H1 (cell line): ENCODE data around the gene SLC4A1AP. TPM values are rescaled to one million over a fixed set of nuclear protein-coding genes. Genes with fewer than 3 reads are reported as not detected.

Experiments
- CTCF ChIA-PET: fragments of 300-600 bp; sonication (Branson Sonifier 250); formaldehyde crosslinking; loops from one replicate; lab custom pipeline; 2021; ENCODE audit not compliant: partially characterized antibody; lab: Charles Lee
- POLR2A ChIA-PET: fragments of 300-600 bp; sonication (Branson Sonifier 250); formaldehyde crosslinking; loops from one replicate; lab custom pipeline; 2021; ENCODE audit warnings: inconsistent platforms; ENCODE audit not compliant: partially characterized antibody; lab: Charles Lee
- DNase-seq, 2 experiments: peaks; one replicate each; pipeline versions ENCODE4 v3.0.0 to v3.0.0-alpha.2; 2010 to 2022; ENCODE audit warnings: low spot score in 2 of 2, low read depth in 1 of 2, mixed read lengths in 1 of 2
- FAIRE-seq: peaks from 2 replicates; lab custom pipeline; 2011; peaks lifted over from hg19 to GRCh38; lab: Jason Lieb, UNC
- H2AFZ ChIP-seq: 2 replicates; pipeline ENCODE4 v1.8.1; 2012; ENCODE audit warnings: low read length, inconsistent platforms
- H2AK5ac ChIP-seq: 2 replicates; pipeline ENCODE4 v1.6.1; 2013; ENCODE audit warnings: low read depth, low read length
- H2BK120ac ChIP-seq: replicated peaks from 2 replicates; pipeline ENCODE3; 2013; ENCODE audit warnings: low read depth, low read length, inconsistent platforms
- H2BK12ac ChIP-seq: 2 replicates; pipeline ENCODE4 v1.6.1; 2013; ENCODE audit warnings: low read depth, low read length
- H2BK15ac ChIP-seq: 2 replicates; pipeline ENCODE4 v1.6.1; 2013; ENCODE audit warnings: low read length
- H2BK20ac ChIP-seq: 2 replicates; pipeline ENCODE4 v1.6.1; 2013; ENCODE audit warnings: low read length
- H2BK5ac ChIP-seq: 2 replicates; pipeline ENCODE4 v1.6.1; 2013; ENCODE audit warnings: low read depth, low read length
- H3K14ac ChIP-seq: 2 replicates; pipeline ENCODE4 v1.6.1; 2013; ENCODE audit warnings: inconsistent platforms; ENCODE audit not compliant: insufficient read length
- H3K18ac ChIP-seq: 2 replicates; pipeline ENCODE4 v1.6.1; 2013; ENCODE audit warnings: low read length; ENCODE audit errors: extremely low read depth
- H3K23ac ChIP-seq: 2 replicates; pipeline ENCODE4 v1.6.1; 2013; ENCODE audit warnings: inconsistent platforms; ENCODE audit not compliant: insufficient read length
- H3K23me2 ChIP-seq: 2 replicates; pipeline ENCODE4 v1.6.1; 2013; ENCODE audit warnings: low read depth, low read length
- H3K27ac ChIP-seq: 2 replicates; pipeline ENCODE4 v1.6.1; 2011; ENCODE audit warnings: low read depth, low read length, inconsistent platforms
- H3K27me3 ChIP-seq, 4 experiments: replicated peaks in 1 of 4; 1 replicate in 1 of 4; 2 replicates in 3 of 4; pipeline versions ENCODE4 v1.6.1 to v1.8.1; 2011 to 2013; ENCODE audit warnings: low read length in 3 of 4, mild to moderate bottlenecking in 3 of 4, inconsistent platforms in 2 of 4, mixed read lengths in 2 of 4, moderate library complexity in 1 of 4; ENCODE audit not compliant: control insufficient read depth in 3 of 4, insufficient read depth in 3 of 4; ENCODE audit errors: extremely low read depth in 1 of 4
- H3K36me3 ChIP-seq, 4 experiments: 2 replicates each; pipeline versions ENCODE4 v1.6.1 to v1.8.1; 2011 to 2013; ENCODE audit warnings: mild to moderate bottlenecking in 4 of 4, low read length in 3 of 4, moderate library complexity in 2 of 4, control low read depth in 1 of 4, inconsistent platforms in 1 of 4; ENCODE audit not compliant: insufficient read depth in 4 of 4, control insufficient read depth in 2 of 4
- H3K4ac ChIP-seq: replicated peaks from 2 replicates; pipeline ENCODE3; 2013; ENCODE audit warnings: low read length, low read depth, mixed read lengths, inconsistent platforms; ENCODE audit not compliant: insufficient read length
- H3K4me1 ChIP-seq, 4 experiments: replicated peaks in 1 of 4; 1 replicate in 1 of 4; 2 replicates in 3 of 4; pipeline versions ENCODE4 v1.6.1 to v1.8.1; 2011 to 2013; ENCODE audit warnings: low read length in 3 of 4, inconsistent platforms in 2 of 4, mixed read lengths in 1 of 4; ENCODE audit not compliant: insufficient read depth in 4 of 4, control insufficient read depth in 3 of 4
- H3K4me2 ChIP-seq, 2 experiments: 2 replicates each; pipeline versions ENCODE4 v1.6.1 to v1.8.1; 2011 to 2013; ENCODE audit warnings: low read depth in 2 of 2, low read length in 2 of 2, control low read depth in 1 of 2, inconsistent platforms in 1 of 2, mild to moderate bottlenecking in 1 of 2; ENCODE audit not compliant: insufficient read depth in 1 of 2
- H3K4me3 ChIP-seq, 4 experiments: fragments of 200-600, 300-600 bp in 1 of 4; sonication (generic), shearing (Covaris generic), sonication (Bioruptor Twin) in 1 of 4; 2 replicates each; pipeline versions ENCODE4 v1.5.1 to v1.8.1; 2011 to 2016; ENCODE audit warnings: low read length in 4 of 4, low read depth in 3 of 4, control low read depth in 2 of 4, inconsistent platforms in 2 of 4, mild to moderate bottlenecking in 2 of 4, mixed read lengths in 1 of 4, moderate library complexity in 1 of 4; ENCODE audit not compliant: insufficient read depth in 2 of 4; ENCODE audit errors: extremely low read depth in 1 of 4
- H3K56ac ChIP-seq: replicated peaks from 2 replicates; pipeline ENCODE3; 2013; ENCODE audit warnings: low read depth, mild to moderate bottlenecking, mixed read lengths, low read length, inconsistent platforms; ENCODE audit not compliant: insufficient read length
- H3K79me1 ChIP-seq: 2 replicates; pipeline ENCODE4 v1.6.1; 2013; ENCODE audit warnings: low read depth, low read length, control low read depth
- H3K79me2 ChIP-seq, 2 experiments: 2 replicates each; pipeline versions ENCODE4 v1.6.1 to v1.8.1; 2012 to 2013; ENCODE audit warnings: low read length in 2 of 2, mild to moderate bottlenecking in 2 of 2, inconsistent platforms in 1 of 2; ENCODE audit not compliant: insufficient read depth in 2 of 2, control insufficient read depth in 1 of 2
- H3K9ac ChIP-seq, 4 experiments: replicated peaks in 1 of 4; 1 replicate in 1 of 4; 2 replicates in 3 of 4; pipeline versions ENCODE4 v1.6.1 to v1.8.1; 2011 to 2013; ENCODE audit warnings: low read depth in 3 of 4, low read length in 3 of 4, control low read depth in 2 of 4, mild to moderate bottlenecking in 2 of 4, moderate library complexity in 2 of 4, inconsistent platforms in 1 of 4; ENCODE audit errors: extremely low read depth in 1 of 4
- H3K9me3 ChIP-seq, 2 experiments: 2 replicates each; pipeline versions ENCODE4 v1.6.1 to v1.8.1; 2012 to 2013; ENCODE audit warnings: mild to moderate bottlenecking in 2 of 2, moderate library complexity in 2 of 2, control low read depth in 1 of 2, inconsistent platforms in 1 of 2, low read depth in 1 of 2, low read length in 1 of 2, mixed read lengths in 1 of 2; ENCODE audit not compliant: insufficient read depth in 2 of 2
- H4K20me1 ChIP-seq, 2 experiments: replicated peaks in 1 of 2; 2 replicates each; pipeline versions ENCODE3 to v1.8.1; 2011 to 2013; ENCODE audit warnings: inconsistent platforms in 2 of 2, low read length in 2 of 2, mild to moderate bottlenecking in 1 of 2; ENCODE audit not compliant: insufficient read depth in 2 of 2, control insufficient read depth in 1 of 2
- H4K5ac ChIP-seq: 2 replicates; pipeline ENCODE4 v1.6.1; 2013; ENCODE audit warnings: low read length, low read depth, mixed read lengths, inconsistent platforms; ENCODE audit not compliant: insufficient read length
- H4K8ac ChIP-seq: 2 replicates; pipeline ENCODE4 v1.8.0; 2013; ENCODE audit warnings: mild to moderate bottlenecking, moderate library complexity, low read length, inconsistent platforms; ENCODE audit not compliant: insufficient read depth; ENCODE audit errors: extremely low read depth
- H4K91ac ChIP-seq: replicated peaks from 2 replicates; pipeline ENCODE3; 2013; ENCODE audit warnings: low read length, mixed read lengths, inconsistent platforms; ENCODE audit not compliant: insufficient read length
- EGR1 ChIP-seq: IDR thresholded peaks from 2 replicates; pipeline ENCODE4 v1.6.1; 2011; ENCODE audit warnings: low read depth, low read length, borderline replicate concordance
- GTF2F1 ChIP-seq: IDR thresholded peaks from 2 replicates; pipeline ENCODE4 v1.6.1; 2012; ENCODE audit warnings: low read depth, low read length, improper control_type of control experiment, borderline replicate concordance
- KDM5A ChIP-seq: fragments of 200-600 bp; IDR thresholded peaks from 2 replicates; pipeline ENCODE4 v1.7.1; 2012; ENCODE audit warnings: mild to moderate bottlenecking, low read length, inconsistent platforms, mixed read lengths
- RFX5 ChIP-seq: IDR thresholded peaks from 2 replicates; pipeline ENCODE4 v1.6.1; 2011; ENCODE audit warnings: low read depth, low read length, improper control_type of control experiment, borderline replicate concordance
- TEAD4 ChIP-seq: IDR thresholded peaks from 2 replicates; pipeline ENCODE4 v1.6.1; 2012; ENCODE audit warnings: low read depth, low read length, inconsistent platforms, mixed read lengths
- WGBS, 2 experiments: shearing (Covaris generic) in 1 of 2; methylation state at CpG; one replicate each; pipeline versions ENCODE4 v1.1.6 to v1.1.7; 2013 to 2015; ENCODE audit warnings: low lambda C conversion rate in 2 of 2, mixed read lengths in 2 of 2, inconsistent platforms in 1 of 2, low coverage in 1 of 2, missing lambda C conversion rate in 1 of 2; ENCODE audit not compliant: insufficient replicate concordance in 2 of 2, insufficient coverage in 1 of 2, insufficient read length in 1 of 2; ENCODE audit errors: extremely low coverage in 1 of 2, missing lambda C conversion rate in 1 of 2; 5-methylcytosine and 5-hydroxymethylcytosine counted together
- polyA plus RNA-seq, 7 experiments: library from polyadenylated mRNA; depleted of rRNA in 3 of 7; stranded (reverse) in 5 of 7; unstranded in 2 of 7; fragments of >200 nt in 5 of 7; fragments of 200-250 nt in 2 of 7; gene quantifications; 1 replicate in 5 of 7; 2 replicates in 1 of 7; 4 replicates in 1 of 7; pipeline versions ENCODE4 v1.2.1 to v1.2.3, GENCODE V29; 2011 to 2013; ENCODE audit warnings: missing spikeins in 2 of 7, mixed read lengths in 2 of 7
- total RNA-seq: library from RNA; stranded (reverse); fragmentation: NEBNext Ultra II Directional; extraction: Animal tissue kit (Norgen Biotek cat#: 25700); gene quantifications from 2 replicates; pipeline ENCODE4 v1.2.1, GENCODE V29; 2021

SLC4A1AP gene
- total and polyA plus RNA-seq, 2 of the 8 experiments (the other 6 are each of a cell fraction or from before 2014, with no cell fraction given): 8.1 to 18.4 TPM

GRCh38 chr2:27672723-27673486, 9.2 kb downstream of the SLC4A1AP start:
- H2BK15ac ChIP-seq: no peak overlapping the region
- H3K23ac ChIP-seq: no peak overlapping the region
- H3K4me1 ChIP-seq: no peaks in the 10 kb centered on the region
- H3K79me2 ChIP-seq: no peaks in the 10 kb centered on the region
- no peak overlapping the region for H3K27ac ChIP-seq
- H2BK5ac ChIP-seq: no peak overlapping the region
- H4K20me1 ChIP-seq: peaks cover 0 to 2% of the 10 kb centered on the region in 2 experiments
- peaks cover 5 to 32% (median 18%) of the 10 kb centered on the region in 4 experiments; a peak in 7 of 8 replicates for H3K36me3 ChIP-seq
- WGBS, 2 experiments: 91% methylated on average over 5 of the region's 5 CpGs; no CpG with 5 or more reads in 1 of the 2 experiments
- H3K9me3 ChIP-seq: no peaks in the 10 kb centered on the region
- H4K5ac ChIP-seq: no peak overlapping the region
- H3K27me3 ChIP-seq: peaks cover 0 to 1% (median 0%) of the 10 kb centered on the region in 4 experiments; a peak in 1 of 7 replicates
- H2AK5ac ChIP-seq: no peak overlapping the region
- no peak overlapping the region for H3K18ac ChIP-seq
- H3K4me2 ChIP-seq: no peak overlapping the region
- no peaks in the 10 kb centered on the region for H3K23me2 ChIP-seq
- no peak overlapping the region for H2BK12ac ChIP-seq
- no peak overlapping the region for H3K4me3 ChIP-seq
- H4K91ac ChIP-seq: no peak overlapping the region
- H4K8ac ChIP-seq: no peak overlapping the region
- no peaks in the 10 kb centered on the region for H3K79me1 ChIP-seq
- ChIA-PET CTCF (interaction anchor here (5.0 kb wide), 1 partner anchor 10 kb away, joined by 25 read pairs; no protein-coding TSS in a partner anchor), POLR2A (interaction anchor here (1.5 kb wide), 1 partner anchor 10 kb away, joined by 5 read pairs; no protein-coding TSS in a partner anchor)
- H2AFZ ChIP-seq: no peak overlapping the region
- no peak for FAIRE-seq
- H3K14ac ChIP-seq: no peak overlapping the region
- no peak overlapping the region for H3K4ac ChIP-seq
- H3K9ac ChIP-seq: no peak overlapping the region
- DNase-seq: no peak
- H2BK120ac ChIP-seq: no peak overlapping the region
- no peak overlapping the region for H2BK20ac ChIP-seq
- no peak overlapping the region for H3K56ac ChIP-seq
- TF ChIP-seq TEAD4 (no peak), GTF2F1 (no peak), EGR1 (no peak), KDM5A (no peak), RFX5 (no peak)
